SK-N-SH (cell line): ENCODE data around the gene C3orf70. TPM values are rescaled to one million over a fixed set of nuclear protein-coding genes. Genes with fewer than 3 reads are reported as not detected.

Source experiments
- CTCF ChIA-PET: fragments of 300-600, 350-600 bp; formaldehyde crosslinking; extraction: SDS; loops from one replicate; lab custom pipeline; 2021; lab: Yijun Ruan, JAX
- POLR2A ChIA-PET: fragments of 350-600 bp; sonication (Branson Sonifier 250); formaldehyde crosslinking; extraction: SDS; loops from one replicate; lab custom pipeline; 2020; ENCODE audit warnings: antibody characterized with exemption, inconsistent platforms; lab: Yijun Ruan, JAX
- DNase-seq: peaks from one replicate; pipeline ENCODE4 v3.0.0; 2012
- H2AFZ ChIP-seq: fragments of 200-600 bp; sonication (generic); 2 replicates; pipeline ENCODE4 v1.8.1; 2016; ENCODE audit warnings: antibody characterized with exemption, mild to moderate bottlenecking, low read depth
- H3F3A ChIP-seq: fragments of 200-600 bp; sonication (generic); replicated peaks from 2 replicates; pipeline ENCODE3; 2016; ENCODE audit warnings: antibody characterized with exemption, mild to moderate bottlenecking; ENCODE audit not compliant: insufficient read depth
- H3K27ac ChIP-seq, 2 experiments: fragments of 200-500 bp in 1 of 2; fragments of 200-600 bp in 1 of 2; sonication (Bioruptor generic) in 1 of 2; sonication (generic), shearing (Covaris generic) in 1 of 2; 2 replicates each; pipeline versions ENCODE4 v1.5.1 to v1.6.1; 2014 to 2016; ENCODE audit warnings: low read depth in 2 of 2, inconsistent platforms in 1 of 2, low read length in 1 of 2, mild to moderate bottlenecking in 1 of 2, mixed read lengths in 1 of 2
- H3K27me3 ChIP-seq: fragments of 200-600 bp; sonication (generic), shearing (Covaris generic); 2 replicates; pipeline ENCODE4 v1.6.1; 2016; ENCODE audit warnings: mixed run types; ENCODE audit not compliant: insufficient read depth
- H3K36me3 ChIP-seq, 2 experiments: fragments of 200-500 bp in 1 of 2; fragments of 200-600 bp in 1 of 2; sonication (Bioruptor generic) in 1 of 2; sonication (generic) in 1 of 2; replicated peaks in 1 of 2; 2 replicates each; pipeline versions ENCODE3 to v1.5.1; 2014 to 2016; ENCODE audit warnings: low read length in 1 of 2, mild to moderate bottlenecking in 1 of 2; ENCODE audit not compliant: insufficient read depth in 2 of 2, control insufficient read depth in 1 of 2
- H3K4me1 ChIP-seq, 2 experiments: fragments of 200-500 bp in 1 of 2; fragments of 200-600 bp in 1 of 2; sonication (Bioruptor generic) in 1 of 2; sonication (generic), shearing (Covaris generic) in 1 of 2; 2 replicates each; pipeline versions ENCODE4 v1.5.1 to v1.6.1; 2014 to 2016; ENCODE audit warnings: low read depth in 1 of 2, low read length in 1 of 2, mixed run types in 1 of 2; ENCODE audit not compliant: insufficient read depth in 2 of 2, control insufficient read depth in 1 of 2
- H3K4me2 ChIP-seq: fragments of 200-600 bp; sonication (generic), shearing (Covaris generic); 2 replicates; pipeline ENCODE4 v1.6.1; 2017; ENCODE audit warnings: mixed run types
- H3K4me3 ChIP-seq, 2 experiments: fragments of 200-500 bp in 1 of 2; fragments of 200-600 bp in 1 of 2; sonication (Bioruptor generic) in 1 of 2; sonication (generic), shearing (Covaris generic) in 1 of 2; 2 replicates each; pipeline versions ENCODE4 v1.5.1 to v1.8.1; 2014 to 2016; ENCODE audit warnings: low read depth in 2 of 2, inconsistent platforms in 1 of 2, low read length in 1 of 2, mild to moderate bottlenecking in 1 of 2, mixed read lengths in 1 of 2, moderate library complexity in 1 of 2
- H3K79me2 ChIP-seq: fragments of 200-600 bp; sonication (generic); 2 replicates; pipeline ENCODE4 v1.8.1; 2017; ENCODE audit warnings: mild to moderate bottlenecking; ENCODE audit not compliant: insufficient read depth
- H3K9ac ChIP-seq: fragments of 200-600 bp; sonication (generic); 2 replicates; pipeline ENCODE4 v1.6.1; 2017; ENCODE audit warnings: mixed run types
- H3K9me2 ChIP-seq: fragments of 200-600 bp; sonication (generic); 2 replicates; pipeline ENCODE4 v1.6.1; 2017; ENCODE audit warnings: mixed run types
- H3K9me3 ChIP-seq: fragments of 200-600 bp; sonication (generic); 2 replicates; pipeline ENCODE4 v1.6.1; 2017; ENCODE audit warnings: mixed run types, mild to moderate bottlenecking, moderate library complexity
- H4K20me1 ChIP-seq: fragments of 200-600 bp; sonication (generic); 2 replicates; pipeline ENCODE4 v1.6.1; 2017; ENCODE audit warnings: mild to moderate bottlenecking, mixed run types; ENCODE audit not compliant: insufficient read depth
- EP300 ChIP-seq, 2 experiments: IDR thresholded peaks; 2 replicates each; pipeline versions ENCODE4 v1.4.0 to v1.6.1; 2012; ENCODE audit warnings: borderline replicate concordance in 1 of 2, low read depth in 1 of 2, low read length in 1 of 2
- EZH2phosphoT487 ChIP-seq: fragments of 200-600 bp; sonication (generic); IDR thresholded peaks from 2 replicates; pipeline ENCODE4 v1.6.1; 2017; ENCODE audit warnings: low read depth, mixed run types, mild to moderate bottlenecking, antibody characterized with exemption, moderate library complexity, borderline replicate concordance
- FOSL2 ChIP-seq: IDR thresholded peaks from 2 replicates; pipeline ENCODE4 v1.4.0; 2012; ENCODE audit warnings: low read depth, mild to moderate bottlenecking, moderate library complexity, borderline replicate concordance
- GATA2 ChIP-seq: sonication (generic); formaldehyde crosslinking; IDR thresholded peaks from 2 replicates; pipeline ENCODE4 v1.5.0; 2020; ENCODE audit warnings: mild to moderate bottlenecking, missing genetic modification reagents
- MEF2A ChIP-seq: IDR thresholded peaks from 2 replicates; pipeline ENCODE4 v1.4.0; 2012; ENCODE audit warnings: low read depth, borderline replicate concordance
- NRF1 ChIP-seq: IDR thresholded peaks from 2 replicates; pipeline ENCODE4 v1.6.1; 2012; ENCODE audit warnings: low read depth, mild to moderate bottlenecking, low read length
- RCOR1 ChIP-seq: fragments of 150-350 bp; IDR thresholded peaks from 2 replicates; pipeline ENCODE4 v1.6.1; 2017; ENCODE audit warnings: antibody characterized with exemption, low read length
- REST ChIP-seq: IDR thresholded peaks from 2 replicates; pipeline ENCODE4 v1.6.1; 2012; ENCODE audit warnings: mild to moderate bottlenecking, low read depth, low read length, moderate library complexity
- SMC3 ChIP-seq: IDR thresholded peaks from 2 replicates; pipeline ENCODE4 v1.6.1; 2012; ENCODE audit warnings: low read depth, low read length, improper control_type of control experiment
- TAF1 ChIP-seq: IDR thresholded peaks from 2 replicates; pipeline ENCODE4 v1.6.1; 2012; ENCODE audit warnings: low read depth, mild to moderate bottlenecking, low read length, moderate library complexity, borderline replicate concordance
- TCF12 ChIP-seq: IDR thresholded peaks from 2 replicates; pipeline ENCODE4 v1.4.0; 2012
- TEAD4 ChIP-seq: IDR thresholded peaks from 2 replicates; pipeline ENCODE4 v1.4.0; 2012; ENCODE audit warnings: mild to moderate bottlenecking, borderline replicate concordance; ENCODE audit not compliant: insufficient read depth
- ZBTB33 ChIP-seq: IDR thresholded peaks from 2 replicates; pipeline ENCODE4 v1.4.0; 2012; ENCODE audit warnings: low read depth, borderline replicate concordance
- WGBS: methylation state at CpG from one replicate; pipeline ENCODE4 v1.1.6; 2017; ENCODE audit warnings: low lambda C conversion rate; 5-methylcytosine and 5-hydroxymethylcytosine counted together
- polyA plus RNA-seq, 3 experiments: library from polyadenylated mRNA; depleted of rRNA; stranded (reverse); fragments of >200 nt; gene quantifications; 2 replicates each; pipeline ENCODE4 v1.2.3, GENCODE V29; 2012
- TF ChIP-seq, protein P1 (sequence below): fragments of 150-350 bp; IDR thresholded peaks from 2 replicates; pipeline ENCODE4 v1.6.1; 2016; ENCODE audit warnings: mild to moderate bottlenecking, low read depth, low read length
- TF ChIP-seq, protein P2 (sequence below): fragments of 150-350 bp; IDR thresholded peaks from 2 replicates; pipeline ENCODE4 v1.6.1; 2017; ENCODE audit warnings: antibody characterized with exemption, low read length, low read depth, borderline replicate concordance
- TF ChIP-seq, protein P3 (sequence below): IDR thresholded peaks from 2 replicates; pipeline ENCODE4 v1.4.0; 2012; ENCODE audit warnings: low read depth

The C3orf70 gene
- polyA plus RNA-seq, 1 of the 3 experiments (the other 2 are of a cell fraction), result under 0.01 TPM

- H4K20me1 ChIP-seq, result no peaks in the 10 kb centered on the region
- ChIA-PET POLR2A (no interaction called here), CTCF (interaction anchor here (0.9 to 1.8 kb wide), 21 partner anchors 10 to 614 kb away, joined by 3 to 17 read pairs (median 4); partner anchors contain the start of gene EPHB3)
- no peak overlapping the region for H3K4me2 ChIP-seq
- H3K36me3 ChIP-seq, result no peaks in the 10 kb centered on the region
- 83% methylated on average over 11 of the region's 15 CpGs for WGBS
- H3K27me3 ChIP-seq, result no peaks in the 10 kb centered on the region; the same call in 1 of the 2 replicates
- no peak overlapping the region for H3K4me3 ChIP-seq
- H3K9ac ChIP-seq, result no peak overlapping the region
- no peaks in the 10 kb centered on the region for H3K9me3 ChIP-seq
- no peaks in the 10 kb centered on the region for H3K79me2 ChIP-seq
- TF ChIP-seq TEAD4 (no peak), FOSL2 (no peak), ZBTB33 (no peak), RCOR1 (no peak)
- TF ChIP-seq, protein P1, sequence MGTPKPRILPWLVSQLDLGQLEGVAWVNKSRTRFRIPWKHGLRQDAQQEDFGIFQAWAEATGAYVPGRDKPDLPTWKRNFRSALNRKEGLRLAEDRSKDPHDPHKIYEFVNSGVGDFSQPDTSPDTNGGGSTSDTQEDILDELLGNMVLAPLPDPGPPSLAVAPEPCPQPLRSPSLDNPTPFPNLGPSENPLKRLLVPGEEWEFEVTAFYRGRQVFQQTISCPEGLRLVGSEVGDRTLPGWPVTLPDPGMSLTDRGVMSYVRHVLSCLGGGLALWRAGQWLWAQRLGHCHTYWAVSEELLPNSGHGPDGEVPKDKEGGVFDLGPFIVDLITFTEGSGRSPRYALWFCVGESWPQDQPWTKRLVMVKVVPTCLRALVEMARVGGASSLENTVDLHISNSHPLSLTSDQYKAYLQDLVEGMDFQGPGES, result no peak
- TF ChIP-seq, all 33 proteins: peak for 0
- peak; percentile 17 for DNase-seq
- no peaks in the 10 kb centered on the region for H3K9me2 ChIP-seq
- H3K27ac ChIP-seq, result no peak overlapping the region
- no peaks in the 10 kb centered on the region for H3F3A ChIP-seq
- no peaks in the 10 kb centered on the region; a peak in 1 of 4 replicates for H3K4me1 ChIP-seq
- no peak overlapping the region for H2AFZ ChIP-seq
Observed at GRCh38 chr3:185175370-185175987, 22.6 kb upstream of the C3orf70 start.

- Histone ChIP-seq H3K27me3 (no peaks in the 10 kb centered on the region), H2AFZ (no peak overlapping the region), H3F3A (no peaks in the 10 kb centered on the region), H4K20me1 (no peaks in the 10 kb centered on the region), H3K9ac (no peak overlapping the region), H3K4me3 (no peak overlapping the region), H3K4me2 (no peak overlapping the region), H3K9me3 (no peaks in the 10 kb centered on the region), H3K36me3 (no peaks in the 10 kb centered on the region), H3K4me1 (no peaks in the 10 kb centered on the region; a peak in 1 of 4 replicates), H3K27ac (no peak overlapping the region), H3K79me2 (no peaks in the 10 kb centered on the region), H3K9me2 (no peaks in the 10 kb centered on the region)
- 60% methylated on average over 11 of the region's 11 CpGs for WGBS
- ChIA-PET CTCF (interaction anchor here (0.9 to 4.1 kb wide), 5 partner anchors 9 to 298 kb away, joined by 3 to 14 read pairs (median 6); no protein-coding TSS in a partner anchor), POLR2A (no interaction called here)
- DNase-seq, result no peak
- TF ChIP-seq, protein P2, sequence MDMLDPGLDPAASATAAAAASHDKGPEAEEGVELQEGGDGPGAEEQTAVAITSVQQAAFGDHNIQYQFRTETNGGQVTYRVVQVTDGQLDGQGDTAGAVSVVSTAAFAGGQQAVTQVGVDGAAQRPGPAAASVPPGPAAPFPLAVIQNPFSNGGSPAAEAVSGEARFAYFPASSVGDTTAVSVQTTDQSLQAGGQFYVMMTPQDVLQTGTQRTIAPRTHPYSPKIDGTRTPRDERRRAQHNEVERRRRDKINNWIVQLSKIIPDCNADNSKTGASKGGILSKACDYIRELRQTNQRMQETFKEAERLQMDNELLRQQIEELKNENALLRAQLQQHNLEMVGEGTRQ, result no peak
- TF ChIP-seq MEF2A, result no peak
- no peak for TF ChIP-seq EP300 (IDR thresholded peaks at IDR 0.05; ENCODE audit: borderline replicate concordance in 1 of 2, low read depth in 1 of 2, low read length in 1 of 2)
- no peak for TF ChIP-seq REST
- no peak for TF ChIP-seq GATA2 (CRISPR knock-in tag)
- TF ChIP-seq, protein P3, sequence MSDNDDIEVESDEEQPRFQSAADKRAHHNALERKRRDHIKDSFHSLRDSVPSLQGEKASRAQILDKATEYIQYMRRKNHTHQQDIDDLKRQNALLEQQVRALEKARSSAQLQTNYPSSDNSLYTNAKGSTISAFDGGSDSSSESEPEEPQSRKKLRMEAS, result no peak
- TF ChIP-seq SMC3, result no peak
- no peak for TF ChIP-seq TCF12
- TF ChIP-seq TAF1, result no peak
- no peak for TF ChIP-seq NRF1
- TF ChIP-seq EZH2phosphoT487, result no peak
Observed at GRCh38 chr3:185172086-185173049, 19.5 kb upstream of the C3orf70 start.
